ENCODE data around the gene TRPT1. TPM values are rescaled to one million over a fixed set of nuclear protein-coding genes. Genes with fewer than 3 reads are reported as not detected.

Gene TRPT1
- total RNA-seq, 1 experiment from 2014 or later, result 43.1 TPM

- no peaks in the 10 kb centered on the region for H3K9me3 Mint-ChIP-seq (ENCODE audit: low read depth, unreplicated experiment)
- intact Hi-C loops (cut with micrococcal nuclease; ENCODE audit: unreplicated experiment), result loop anchor here (10.0 kb wide), 1 partner anchor 65 kb away; the partner anchor contains the start of genes CATSPERZ and ESRRA
- BruUV-seq (replicated peaks), result no TSS peak
- TF ChIP-seq CTCF (IDR thresholded peaks at IDR 0.05; ENCODE audit: unreplicated experiment), result no peak
- no peaks in the 10 kb centered on the region for H3K27me3 Mint-ChIP-seq (ENCODE audit: unreplicated experiment)
- H3K36me3 Mint-ChIP-seq (ENCODE audit: insufficient read depth, unreplicated experiment), result peaks cover 95% of the 10 kb centered on the region
- H3K4me3 Mint-ChIP-seq (ENCODE audit: low read depth, unreplicated experiment), result peak overlapping the region; percentile 96
- H3K27ac Mint-ChIP-seq (ENCODE audit: unreplicated experiment), result peak overlapping the region; percentile 89
- no peak for DNase-seq
- CTCF ChIA-PET, result interaction anchor here (0.5 kb wide), 1 partner anchor 34 kb away, joined by 3 read pairs; no protein-coding TSS in a partner anchor
- H3K4me1 Mint-ChIP-seq (ENCODE audit: low read depth, unreplicated experiment), result peaks cover 42% of the 10 kb centered on the region
Measured at GRCh38 chr11:64239662-64240434, 13.9 kb upstream of the TRPT1 start.

- Mint-ChIP-seq H3K36me3 (ENCODE audit: insufficient read depth, unreplicated experiment) (peaks cover 90% of the 10 kb centered on the region), H3K27ac (ENCODE audit: unreplicated experiment) (no peak overlapping the region), H3K9me3 (ENCODE audit: low read depth, unreplicated experiment) (no peaks in the 10 kb centered on the region), H3K4me3 (ENCODE audit: low read depth, unreplicated experiment) (no peak overlapping the region), H3K27me3 (ENCODE audit: unreplicated experiment) (no peaks in the 10 kb centered on the region), H3K4me1 (ENCODE audit: low read depth, unreplicated experiment) (peaks cover 39% of the 10 kb centered on the region)
- no peak for TF ChIP-seq CTCF (IDR thresholded peaks at IDR 0.05; ENCODE audit: unreplicated experiment)
- intact Hi-C loops (cut with micrococcal nuclease; ENCODE audit: unreplicated experiment), result no loop called here
- DNase-seq, result no peak
- CTCF ChIA-PET, result no interaction called here
- BruUV-seq (replicated peaks), result no TSS peak
Measured at GRCh38 chr11:64238999-64239398, 13.0 kb upstream of the TRPT1 start.

GRCh38 chr11:64238076-64238475 is 12.1 kb upstream of the TRPT1 start:
- intact Hi-C loops (cut with micrococcal nuclease; ENCODE audit: unreplicated experiment), result no loop called here
- Mint-ChIP-seq H3K27me3 (ENCODE audit: unreplicated experiment) (no peaks in the 10 kb centered on the region), H3K4me3 (ENCODE audit: low read depth, unreplicated experiment) (peak overlapping the region; percentile 51), H3K36me3 (ENCODE audit: insufficient read depth, unreplicated experiment) (peaks cover 89% of the 10 kb centered on the region), H3K9me3 (ENCODE audit: low read depth, unreplicated experiment) (no peaks in the 10 kb centered on the region), H3K27ac (ENCODE audit: unreplicated experiment) (peak overlapping the region; percentile 88), H3K4me1 (ENCODE audit: low read depth, unreplicated experiment) (peaks cover 30% of the 10 kb centered on the region)
- CTCF ChIA-PET, result interaction anchor here (0.6 to 1.6 kb wide), 5 partner anchors 12 to 117 kb away, joined by 3 to 6 read pairs (median 5); partner anchors contain the start of genes NUDT22 and TRPT1
- no peak for TF ChIP-seq CTCF (IDR thresholded peaks at IDR 0.05; ENCODE audit: unreplicated experiment)
- no peak for DNase-seq
- BruUV-seq (replicated peaks), result no TSS peak

- H3K36me3 Mint-ChIP-seq (ENCODE audit: insufficient read depth, unreplicated experiment), result peaks cover 89% of the 10 kb centered on the region
- DNase-seq, result peak; percentile 83
- no peak for TF ChIP-seq CTCF (IDR thresholded peaks at IDR 0.05; ENCODE audit: unreplicated experiment)
- H3K4me3 Mint-ChIP-seq (ENCODE audit: low read depth, unreplicated experiment), result peak overlapping the region; percentile 51
- CTCF ChIA-PET, result interaction anchor here (0.6 to 1.6 kb wide), 6 partner anchors 9 to 118 kb away, joined by 3 to 7 read pairs (median 6); partner anchors contain the start of genes NUDT22, PPP1R14B and TRPT1
- no peaks in the 10 kb centered on the region for H3K27me3 Mint-ChIP-seq (ENCODE audit: unreplicated experiment)
- peaks cover 25% of the 10 kb centered on the region for H3K4me1 Mint-ChIP-seq (ENCODE audit: low read depth, unreplicated experiment)
- intact Hi-C loops (cut with micrococcal nuclease; ENCODE audit: unreplicated experiment), result loop anchor here (2.0 kb wide), 1 partner anchor 53 kb away; no protein-coding TSS in a partner anchor
- H3K27ac Mint-ChIP-seq (ENCODE audit: unreplicated experiment), result peak overlapping the region; percentile 88
- no peaks in the 10 kb centered on the region for H3K9me3 Mint-ChIP-seq (ENCODE audit: low read depth, unreplicated experiment)
- no TSS peak for BruUV-seq (replicated peaks)
Measured at GRCh38 chr11:64237484-64237951, 11.5 kb upstream of the TRPT1 start.
